ENCODE results near the gene TGDS.

- no peak for TF ChIP-seq CTCF (IDR thresholded peaks at IDR 0.05; ENCODE audit: low read length)
- TF ChIP-seq EZH2 (optimal IDR thresholded peaks at IDR 0.05; ENCODE audit: low read depth, low read length) = no peak
- no peak for TF ChIP-seq EZH2phosphoT487 (IDR thresholded peaks at IDR 0.05; ENCODE audit: low read length)
Observed at GRCh38 chr13:94595950-94596574, at the start of gene TGDS.

All from MM.1S (cell line).